HepG2 (cell line): ENCODE data around the gene LOC128125822.
A peak's percentile ranks its signal among the peaks of the same experiment; 100 is the strongest.

Experiments
- CCDC6 ChIP-seq: sonication (generic); formaldehyde crosslinking; IDR thresholded peaks from 2 replicates; pipeline ENCODE4 v1.8.1; 2022; ENCODE audit warnings: mild to moderate bottlenecking, missing genetic modification reagents, moderate library complexity
- CHCHD3 ChIP-seq: sonication (generic); formaldehyde crosslinking; IDR thresholded peaks from 2 replicates; pipeline ENCODE4 v1.8.0; 2022; ENCODE audit warnings: mild to moderate bottlenecking, missing genetic modification reagents, moderate library complexity
- KMT2B ChIP-seq: IDR thresholded peaks from 2 replicates; pipeline ENCODE4 v1.6.1; 2016; ENCODE audit warnings: missing genetic modification reagents, missing compliant biosample characterization
- NKX3-1 ChIP-seq: sonication (generic); formaldehyde crosslinking; IDR thresholded peaks from 2 replicates; pipeline ENCODE4 v1.5.0; 2020; ENCODE audit warnings: missing genetic modification reagents
- SMC3 ChIP-seq: IDR thresholded peaks from 2 replicates; pipeline ENCODE4 v1.6.1; 2011; ENCODE audit warnings: low read length, improper control_type of control experiment
- SPEN ChIP-seq: sonication (generic); formaldehyde crosslinking; IDR thresholded peaks from 2 replicates; pipeline ENCODE4 v1.5.1; 2020; ENCODE audit warnings: low read depth, mild to moderate bottlenecking, missing genetic modification reagents
- SRSF4 ChIP-seq: fragments of 200-400 bp; formaldehyde crosslinking; IDR thresholded peaks from one replicate; pipeline ENCODE4 v1.6.1; 2018; ENCODE audit warnings: mild to moderate bottlenecking, low read depth, low read length, moderate library complexity; ENCODE audit not compliant: poor library complexity, severe bottlenecking
- ZBTB7A ChIP-seq: sonication (generic); formaldehyde crosslinking; IDR thresholded peaks from 2 replicates; pipeline ENCODE4 v1.8.0; 2022; ENCODE audit warnings: mild to moderate bottlenecking, missing genetic modification reagents
- ZFP82 ChIP-seq: sonication (generic); formaldehyde crosslinking; IDR thresholded peaks from 2 replicates; pipeline ENCODE4 v1.5.1; 2020; ENCODE audit warnings: mild to moderate bottlenecking, missing genetic modification reagents, borderline replicate concordance
- ZNF101 ChIP-seq: sonication (generic); formaldehyde crosslinking; IDR thresholded peaks from 2 replicates; pipeline ENCODE4 v1.4.0; 2020; ENCODE audit warnings: mild to moderate bottlenecking, low read depth, missing genetic modification reagents, borderline replicate concordance
- ZNF12 ChIP-seq: sonication (generic); formaldehyde crosslinking; IDR thresholded peaks from 2 replicates; pipeline ENCODE4 v1.5.0; 2020; ENCODE audit warnings: missing genetic modification reagents
- ZNF160 ChIP-seq: sonication (generic); formaldehyde crosslinking; IDR thresholded peaks from 2 replicates; pipeline ENCODE4 v1.8.0; 2022; ENCODE audit warnings: mild to moderate bottlenecking, inconsistent platforms, missing genetic modification reagents
- ZNF589 ChIP-seq: sonication (generic); formaldehyde crosslinking; conservative IDR thresholded peaks from 2 replicates; pipeline ENCODE4 v1.8.0; 2022; ENCODE audit warnings: mild to moderate bottlenecking, moderate library complexity, missing genetic modification reagents
- ZNF607 ChIP-seq: sonication (generic); formaldehyde crosslinking; IDR thresholded peaks from 2 replicates; pipeline ENCODE4 v1.5.1; 2020; ENCODE audit warnings: missing genetic modification reagents, mild to moderate bottlenecking, borderline replicate concordance
- ZNF672 ChIP-seq: sonication (generic); formaldehyde crosslinking; IDR thresholded peaks from 2 replicates; pipeline ENCODE4 v1.8.1; 2022; ENCODE audit warnings: missing genetic modification reagents
- ZNF780A ChIP-seq: sonication (generic); formaldehyde crosslinking; IDR thresholded peaks from 2 replicates; pipeline ENCODE4 v1.8.0; 2022; ENCODE audit warnings: mild to moderate bottlenecking, missing genetic modification reagents, moderate library complexity
- TF ChIP-seq, protein P1 (sequence below): sonication (generic); formaldehyde crosslinking; IDR thresholded peaks from 2 replicates; pipeline ENCODE4 v1.8.1; 2022; ENCODE audit warnings: low read depth, mild to moderate bottlenecking, missing genetic modification reagents
- TF ChIP-seq, protein P2 (sequence below): sonication (generic); formaldehyde crosslinking; IDR thresholded peaks from 2 replicates; pipeline ENCODE4 v1.4.0; 2020; ENCODE audit warnings: mild to moderate bottlenecking, missing genetic modification reagents
- TF ChIP-seq, protein P3 (sequence below): sonication (generic); formaldehyde crosslinking; IDR thresholded peaks from 2 replicates; pipeline ENCODE4 v1.4.0; 2020; ENCODE audit warnings: missing genetic modification reagents
- TF ChIP-seq, protein P4 (sequence below): sonication (generic); formaldehyde crosslinking; IDR thresholded peaks from 2 replicates; pipeline ENCODE4 v1.5.1; 2020; ENCODE audit warnings: missing genetic modification reagents, mild to moderate bottlenecking, borderline replicate concordance
- TF ChIP-seq, protein P5 (sequence below): sonication (generic); formaldehyde crosslinking; IDR thresholded peaks from 2 replicates; pipeline ENCODE4 v1.5.1; 2020; ENCODE audit warnings: missing genetic modification reagents, mild to moderate bottlenecking, borderline replicate concordance
- TF ChIP-seq, protein P6 (sequence below): sonication (generic); formaldehyde crosslinking; IDR thresholded peaks from 2 replicates; pipeline ENCODE4 v1.4.0; 2020; ENCODE audit warnings: mild to moderate bottlenecking, missing genetic modification reagents

Gene LOC128125822

DNA sequence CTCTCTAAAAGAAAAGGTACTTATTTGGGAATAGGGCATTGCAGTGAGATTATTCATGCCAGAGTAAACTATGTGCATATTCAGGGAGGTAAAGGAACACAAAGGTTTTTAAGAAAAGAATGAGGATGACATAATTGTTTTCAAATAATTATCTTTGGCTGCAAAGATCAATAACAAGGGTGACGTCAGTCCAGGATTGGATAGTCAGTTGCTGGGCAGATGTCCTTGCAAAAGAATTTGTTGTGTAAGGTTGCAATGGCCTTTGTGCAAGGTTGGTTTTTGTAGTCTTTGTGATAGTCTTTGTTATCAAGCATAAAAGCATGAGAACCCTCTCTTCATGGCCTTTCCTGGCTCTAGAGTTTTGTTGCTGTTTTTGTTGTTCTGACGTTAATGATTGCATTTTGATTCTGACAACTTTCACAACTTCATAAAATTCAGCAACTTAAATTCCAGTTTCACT is 17.7 kb downstream of the LOC128125822 start (continued):
- TF ChIP-seq, protein P1, sequence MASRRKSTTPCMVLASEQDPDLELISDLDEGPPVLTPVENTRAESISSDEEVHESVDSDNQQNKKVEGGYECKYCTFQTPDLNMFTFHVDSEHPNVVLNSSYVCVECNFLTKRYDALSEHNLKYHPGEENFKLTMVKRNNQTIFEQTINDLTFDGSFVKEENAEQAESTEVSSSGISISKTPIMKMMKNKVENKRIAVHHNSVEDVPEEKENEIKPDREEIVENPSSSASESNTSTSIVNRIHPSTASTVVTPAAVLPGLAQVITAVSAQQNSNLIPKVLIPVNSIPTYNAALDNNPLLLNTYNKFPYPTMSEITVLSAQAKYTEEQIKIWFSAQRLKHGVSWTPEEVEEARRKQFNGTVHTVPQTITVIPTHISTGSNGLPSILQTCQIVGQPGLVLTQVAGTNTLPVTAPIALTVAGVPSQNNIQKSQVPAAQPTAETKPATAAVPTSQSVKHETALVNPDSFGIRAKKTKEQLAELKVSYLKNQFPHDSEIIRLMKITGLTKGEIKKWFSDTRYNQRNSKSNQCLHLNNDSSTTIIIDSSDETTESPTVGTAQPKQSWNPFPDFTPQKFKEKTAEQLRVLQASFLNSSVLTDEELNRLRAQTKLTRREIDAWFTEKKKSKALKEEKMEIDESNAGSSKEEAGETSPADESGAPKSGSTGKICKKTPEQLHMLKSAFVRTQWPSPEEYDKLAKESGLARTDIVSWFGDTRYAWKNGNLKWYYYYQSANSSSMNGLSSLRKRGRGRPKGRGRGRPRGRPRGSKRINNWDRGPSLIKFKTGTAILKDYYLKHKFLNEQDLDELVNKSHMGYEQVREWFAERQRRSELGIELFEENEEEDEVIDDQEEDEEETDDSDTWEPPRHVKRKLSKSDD (CRISPR knock-in tag), result no peak
- TF ChIP-seq, protein P2, sequence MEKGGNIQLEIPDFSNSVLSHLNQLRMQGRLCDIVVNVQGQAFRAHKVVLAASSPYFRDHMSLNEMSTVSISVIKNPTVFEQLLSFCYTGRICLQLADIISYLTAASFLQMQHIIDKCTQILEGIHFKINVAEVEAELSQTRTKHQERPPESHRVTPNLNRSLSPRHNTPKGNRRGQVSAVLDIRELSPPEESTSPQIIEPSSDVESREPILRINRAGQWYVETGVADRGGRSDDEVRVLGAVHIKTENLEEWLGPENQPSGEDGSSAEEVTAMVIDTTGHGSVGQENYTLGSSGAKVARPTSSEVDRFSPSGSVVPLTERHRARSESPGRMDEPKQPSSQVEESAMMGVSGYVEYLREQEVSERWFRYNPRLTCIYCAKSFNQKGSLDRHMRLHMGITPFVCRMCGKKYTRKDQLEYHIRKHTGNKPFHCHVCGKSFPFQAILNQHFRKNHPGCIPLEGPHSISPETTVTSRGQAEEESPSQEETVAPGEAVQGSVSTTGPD, result no peak
- TF ChIP-seq KMT2B, result no peak
- no peak for TF ChIP-seq ZNF672 (CRISPR knock-in tag)
- TF ChIP-seq, protein P3, sequence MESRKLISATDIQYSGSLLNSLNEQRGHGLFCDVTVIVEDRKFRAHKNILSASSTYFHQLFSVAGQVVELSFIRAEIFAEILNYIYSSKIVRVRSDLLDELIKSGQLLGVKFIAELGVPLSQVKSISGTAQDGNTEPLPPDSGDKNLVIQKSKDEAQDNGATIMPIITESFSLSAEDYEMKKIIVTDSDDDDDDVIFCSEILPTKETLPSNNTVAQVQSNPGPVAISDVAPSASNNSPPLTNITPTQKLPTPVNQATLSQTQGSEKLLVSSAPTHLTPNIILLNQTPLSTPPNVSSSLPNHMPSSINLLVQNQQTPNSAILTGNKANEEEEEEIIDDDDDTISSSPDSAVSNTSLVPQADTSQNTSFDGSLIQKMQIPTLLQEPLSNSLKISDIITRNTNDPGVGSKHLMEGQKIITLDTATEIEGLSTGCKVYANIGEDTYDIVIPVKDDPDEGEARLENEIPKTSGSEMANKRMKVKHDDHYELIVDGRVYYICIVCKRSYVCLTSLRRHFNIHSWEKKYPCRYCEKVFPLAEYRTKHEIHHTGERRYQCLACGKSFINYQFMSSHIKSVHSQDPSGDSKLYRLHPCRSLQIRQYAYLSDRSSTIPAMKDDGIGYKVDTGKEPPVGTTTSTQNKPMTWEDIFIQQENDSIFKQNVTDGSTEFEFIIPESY (CRISPR knock-in tag), result no peak
- 0 out of 2 replicates have a peak, but pooled peaks have one; percentile 29 for TF ChIP-seq CCDC6
- TF ChIP-seq ZNF160 (CRISPR knock-in tag), result no peak
- TF ChIP-seq SMC3, result no peak
- no peak; the same call in 1 of the 2 replicates for TF ChIP-seq ZNF607
- no peak for TF ChIP-seq ZBTB7A (CRISPR knock-in tag)
- TF ChIP-seq, protein P4, sequence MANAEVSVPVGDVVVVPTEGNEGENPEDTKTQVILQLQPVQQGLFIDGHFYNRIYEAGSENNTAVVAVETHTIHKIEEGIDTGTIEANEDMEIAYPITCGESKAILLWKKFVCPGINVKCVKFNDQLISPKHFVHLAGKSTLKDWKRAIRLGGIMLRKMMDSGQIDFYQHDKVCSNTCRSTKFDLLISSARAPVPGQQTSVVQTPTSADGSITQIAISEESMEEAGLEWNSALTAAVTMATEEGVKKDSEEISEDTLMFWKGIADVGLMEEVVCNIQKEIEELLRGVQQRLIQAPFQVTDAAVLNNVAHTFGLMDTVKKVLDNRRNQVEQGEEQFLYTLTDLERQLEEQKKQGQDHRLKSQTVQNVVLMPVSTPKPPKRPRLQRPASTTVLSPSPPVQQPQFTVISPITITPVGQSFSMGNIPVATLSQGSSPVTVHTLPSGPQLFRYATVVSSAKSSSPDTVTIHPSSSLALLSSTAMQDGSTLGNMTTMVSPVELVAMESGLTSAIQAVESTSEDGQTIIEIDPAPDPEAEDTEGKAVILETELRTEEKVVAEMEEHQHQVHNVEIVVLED (CRISPR knock-in tag), result peak; percentile 43; the same call in 1 of the 2 replicates
- no peak for TF ChIP-seq SPEN (CRISPR knock-in tag)
- no peak for TF ChIP-seq CHCHD3 (CRISPR knock-in tag)
- no peak for TF ChIP-seq ZNF780A (CRISPR knock-in tag)
- no peak for TF ChIP-seq NKX3-1 (CRISPR knock-in tag)
- no peak for TF ChIP-seq ZNF589
- no peak for TF ChIP-seq ZNF101 (CRISPR knock-in tag)
- TF ChIP-seq, protein P5, sequence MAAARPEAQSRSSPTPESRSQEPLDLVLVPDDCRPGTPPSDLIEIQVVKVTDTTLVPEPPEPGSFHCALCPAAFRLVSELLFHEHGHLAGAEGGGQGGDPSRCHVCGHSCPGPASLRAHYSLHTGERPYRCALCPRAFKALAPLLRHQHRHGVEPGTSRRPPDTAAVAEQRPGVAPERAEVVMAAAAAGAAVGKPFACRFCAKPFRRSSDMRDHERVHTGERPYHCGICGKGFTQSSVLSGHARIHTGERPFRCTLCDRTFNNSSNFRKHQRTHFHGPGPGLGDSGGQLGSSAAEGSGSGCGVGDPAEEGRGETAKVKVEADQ (CRISPR knock-in tag), result no peak
- peak; percentile 64; the same call in 1 of the 2 replicates for TF ChIP-seq ZNF12 (CRISPR knock-in tag)
- TF ChIP-seq SRSF4, result no peak
- TF ChIP-seq, protein P6, sequence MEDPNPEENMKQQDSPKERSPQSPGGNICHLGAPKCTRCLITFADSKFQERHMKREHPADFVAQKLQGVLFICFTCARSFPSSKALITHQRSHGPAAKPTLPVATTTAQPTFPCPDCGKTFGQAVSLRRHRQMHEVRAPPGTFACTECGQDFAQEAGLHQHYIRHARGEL (CRISPR knock-in tag), result no peak
- TF ChIP-seq ZFP82, result no peak
